Cardiac muscle cell (in vitro differentiated cells and primary cell): ENCODE data around the gene FBXO33. TPM values are rescaled to one million over a fixed set of nuclear protein-coding genes. Genes with fewer than 3 reads are reported as not detected.

Source experiments
- DNase-seq, 2 donors: peaks; one replicate each; pipeline versions ENCODE4 v3.0.0 to v3.0.0-alpha.2; 2010 to 2017; ENCODE audit warnings: low read depth in 1 of 2, low spot score in 1 of 2
- H3K27ac ChIP-seq: fragments of 200-600 bp; sonication (generic); 2 replicates; pipeline ENCODE4 v1.5.1; 2016
- H3K27me3 ChIP-seq: fragments of 200-600 bp; sonication (generic); 2 replicates; pipeline ENCODE4 v1.6.0; 2016; ENCODE audit warnings: control low read depth
- H3K36me3 ChIP-seq: fragments of 200-600 bp; sonication (generic); 2 replicates; pipeline ENCODE4 v1.5.1; 2016; ENCODE audit warnings: control low read depth
- H3K4me1 ChIP-seq: fragments of 200-600 bp; sonication (generic); 2 replicates; pipeline ENCODE4 v1.8.1; 2017; ENCODE audit warnings: low read depth, mild to moderate bottlenecking, mixed run types
- H3K4me3 ChIP-seq: fragments of 200-600 bp; sonication (generic); 2 replicates; pipeline ENCODE4 v1.5.1; 2016; ENCODE audit warnings: mild to moderate bottlenecking
- H3K9me3 ChIP-seq: fragments of 200-600 bp; sonication (generic); 2 replicates; pipeline ENCODE4 v1.5.1; 2017; ENCODE audit warnings: low read depth, mild to moderate bottlenecking, control low read depth
- CTCF ChIP-seq: IDR thresholded peaks from 2 replicates; pipeline ENCODE4 v1.5.1; 2012; ENCODE audit warnings: low read depth, mild to moderate bottlenecking, low read length
- polyA plus RNA-seq: library from polyadenylated mRNA; unstranded; fragments of >200 nt; fragmentation: Nextera tagmentation; extraction: Ambion mirVana; gene quantifications from 2 replicates; pipeline ENCODE4 v1.2.1, GENCODE V29; 2016
- total RNA-seq: library from RNA; depleted of rRNA; stranded (reverse); fragments of >200 nt; gene quantifications from 2 replicates; pipeline ENCODE4 v1.2.3, GENCODE V29; 2016

The FBXO33 gene
- total and polyA plus RNA-seq, 2 experiments from 2014 or later = 13.6 to 14.0 TPM

- Histone ChIP-seq H3K4me1 (peaks cover 14% of the 10 kb centered on the region), H3K4me3 (no peak overlapping the region), H3K27ac (peak overlapping the region; percentile 66), H3K9me3 (no peaks in the 10 kb centered on the region), H3K36me3 (no peaks in the 10 kb centered on the region), H3K27me3 (no peaks in the 10 kb centered on the region)
- DNase-seq = no peak
- TF ChIP-seq CTCF = no peak
Observed at GRCh38 chr14:39447175-39447661, 15.0 kb upstream of the FBXO33 start.

- Histone ChIP-seq H3K4me3 (no peak overlapping the region), H3K27ac (no peak overlapping the region), H3K9me3 (no peaks in the 10 kb centered on the region), H3K4me1 (peaks cover 14% of the 10 kb centered on the region), H3K36me3 (no peaks in the 10 kb centered on the region), H3K27me3 (no peaks in the 10 kb centered on the region)
- no peak for DNase-seq
- no peak for TF ChIP-seq CTCF
Observed at GRCh38 chr14:39446131-39446744, 14.0 kb upstream of the FBXO33 start.

DNA sequence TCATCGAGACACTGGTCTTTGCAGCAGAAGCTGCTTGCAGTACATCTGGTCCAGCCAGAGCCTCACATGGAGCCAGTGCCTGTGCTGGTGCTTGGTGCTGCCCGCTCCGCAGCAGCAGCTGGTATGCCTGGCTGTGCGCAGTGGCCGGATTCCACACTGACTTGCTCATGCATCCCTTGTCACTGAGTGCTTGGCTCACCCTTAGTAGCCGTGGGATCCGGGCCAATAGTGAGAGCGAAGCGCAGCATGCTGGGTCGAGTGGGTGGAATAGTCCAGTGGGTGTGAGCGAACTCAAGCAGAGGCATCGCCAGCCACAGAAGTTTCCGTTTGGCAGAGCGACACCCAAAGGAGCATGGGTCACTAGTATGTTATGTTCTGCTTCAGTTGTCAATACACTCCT is 10.1 kb upstream of the FBXO33 start:
- Histone ChIP-seq H3K27ac (no peak overlapping the region), H3K9me3 (no peaks in the 10 kb centered on the region), H3K4me3 (no peak overlapping the region), H3K27me3 (no peaks in the 10 kb centered on the region), H3K36me3 (no peaks in the 10 kb centered on the region), H3K4me1 (peaks cover under 1% of the 10 kb centered on the region)
- no peak for TF ChIP-seq CTCF
- DNase-seq = peak in 1 of 2 donors; percentile 11

DNA sequence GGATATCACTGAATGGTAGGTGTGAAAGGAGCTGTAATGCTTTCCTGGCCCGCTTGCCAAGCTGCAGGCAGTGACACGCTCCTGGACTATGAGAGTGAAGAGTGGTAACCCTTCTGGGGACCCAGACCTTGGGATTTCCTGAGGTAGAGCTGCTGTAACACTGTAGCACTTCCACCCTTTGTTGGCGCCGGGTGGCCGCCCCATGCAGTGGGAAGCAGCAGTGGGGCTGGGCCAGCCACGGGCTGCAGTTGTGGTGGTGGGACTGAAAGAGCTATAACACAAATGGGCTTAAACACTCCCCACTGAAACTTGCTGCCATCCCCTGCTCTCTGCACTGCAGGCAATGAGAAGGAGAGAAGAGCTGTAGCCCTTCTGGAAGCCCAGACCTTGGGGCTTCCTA is 9.6 kb upstream of the FBXO33 start:
- Histone ChIP-seq H3K27ac (no peak overlapping the region), H3K4me1 (no peaks in the 10 kb centered on the region), H3K9me3 (no peaks in the 10 kb centered on the region), H3K36me3 (no peaks in the 10 kb centered on the region), H3K27me3 (no peaks in the 10 kb centered on the region), H3K4me3 (no peak overlapping the region)
- TF ChIP-seq CTCF = no peak
- DNase-seq = no peak

DNA sequence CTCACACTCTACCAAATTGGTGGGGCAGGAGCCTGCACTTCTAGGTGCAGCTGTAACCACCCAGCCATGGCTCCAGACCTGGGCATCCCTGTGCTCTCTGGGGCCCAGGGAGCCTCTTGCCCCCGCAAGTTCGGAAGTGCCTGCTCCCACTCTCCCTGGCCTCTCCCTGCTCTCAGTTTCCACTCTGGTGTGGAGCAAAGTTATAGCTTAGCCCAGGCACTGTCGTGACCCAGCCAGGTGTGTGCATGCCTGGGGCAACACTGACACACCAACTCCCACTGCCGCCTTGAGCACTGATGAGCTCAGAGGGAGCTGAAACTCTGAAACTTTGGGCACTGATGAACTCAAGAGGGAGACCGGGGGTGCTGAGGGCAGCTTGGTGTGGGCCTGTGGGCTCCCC is 8.7 kb upstream of the FBXO33 start:
- Histone ChIP-seq H3K4me1 (no peaks in the 10 kb centered on the region), H3K4me3 (no peak overlapping the region), H3K27me3 (no peaks in the 10 kb centered on the region), H3K36me3 (no peaks in the 10 kb centered on the region), H3K27ac (no peak overlapping the region), H3K9me3 (no peaks in the 10 kb centered on the region)
- TF ChIP-seq CTCF = no peak
- no peak for DNase-seq
